Measurements from ENCODE around the gene WDR5B.
"Not testable (repeated sequence)": the region's sequence is repeated elsewhere in the genome, so short reads cannot be mapped to it uniquely, and the experiment has no call there.

WDR5B gene

DNA sequence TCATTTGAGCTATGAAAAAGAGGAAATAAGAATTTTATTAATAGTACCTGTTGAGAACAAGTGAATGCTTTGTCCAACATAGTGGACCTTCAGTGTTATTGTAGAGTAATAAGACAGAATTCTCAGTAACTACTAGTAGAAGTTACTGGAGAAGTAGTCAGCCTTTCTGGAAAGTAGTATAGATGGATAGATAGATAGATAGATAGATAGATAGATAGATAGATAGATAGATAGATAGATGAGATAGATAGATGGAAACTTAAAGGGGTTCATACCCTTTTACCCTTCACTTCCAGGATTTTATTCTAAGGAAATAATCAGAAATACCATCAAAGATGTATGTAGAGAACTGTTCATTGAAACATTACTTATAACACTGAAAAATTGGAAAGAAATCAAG, 26.7 kb downstream of the WDR5B start:
- Histone ChIP-seq H3K36me3 (ENCODE audit: insufficient read depth, insufficient read length, low read length) (peaks cover 3% of the 10 kb centered on the region), H3K27me3 (ENCODE audit: insufficient read depth, insufficient read length) (no peaks in the 10 kb centered on the region), H3K4me1 (ENCODE audit: insufficient read depth, insufficient read length) (no peaks in the 10 kb centered on the region), H3K9ac (ENCODE audit: insufficient read length, low read depth) (no peak overlapping the region), H3K9me3 (ENCODE audit: insufficient read depth, low read length) (no peaks in the 10 kb centered on the region), H3K4me3 (ENCODE audit: insufficient read length, low read depth) (no peak overlapping the region)
- no peak for TF ChIP-seq SUZ12 (IDR thresholded peaks at IDR 0.05; ENCODE audit: extremely low read depth, insufficient read depth, insufficient read length)
- no peak for TF ChIP-seq YY1 (IDR thresholded peaks at IDR 0.05; ENCODE audit: insufficient read depth, insufficient read length)
- TF ChIP-seq ZNF274 (IDR thresholded peaks at IDR 0.05; ENCODE audit: low read depth, low read length): no peak
- DNase-seq (ENCODE audit: low read depth, low spot score): no peak

DNA sequence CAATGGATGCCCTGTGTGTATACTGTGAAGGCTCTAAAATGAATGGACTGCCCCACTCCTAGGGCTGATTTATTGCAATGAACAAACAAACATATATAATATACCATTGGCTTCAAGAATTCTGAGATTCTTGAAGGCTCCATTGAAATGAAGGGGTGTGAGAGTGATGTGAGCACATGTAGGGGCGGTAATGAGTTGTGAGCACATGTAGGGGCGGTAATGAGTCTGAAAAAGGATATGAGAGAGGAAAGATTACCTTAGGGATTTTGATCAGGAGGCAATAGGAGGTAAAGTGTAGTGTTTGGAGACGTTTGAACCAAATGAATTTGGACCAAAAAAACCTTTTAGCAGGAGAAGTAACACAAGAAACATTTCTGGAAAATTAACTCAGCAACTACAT, 28.2 kb downstream of the WDR5B start:
- TF ChIP-seq ZNF274 (IDR thresholded peaks at IDR 0.05; ENCODE audit: low read depth, low read length) (no peak), SUZ12 (IDR thresholded peaks at IDR 0.05; ENCODE audit: extremely low read depth, insufficient read depth, insufficient read length) (no peak)

DNA sequence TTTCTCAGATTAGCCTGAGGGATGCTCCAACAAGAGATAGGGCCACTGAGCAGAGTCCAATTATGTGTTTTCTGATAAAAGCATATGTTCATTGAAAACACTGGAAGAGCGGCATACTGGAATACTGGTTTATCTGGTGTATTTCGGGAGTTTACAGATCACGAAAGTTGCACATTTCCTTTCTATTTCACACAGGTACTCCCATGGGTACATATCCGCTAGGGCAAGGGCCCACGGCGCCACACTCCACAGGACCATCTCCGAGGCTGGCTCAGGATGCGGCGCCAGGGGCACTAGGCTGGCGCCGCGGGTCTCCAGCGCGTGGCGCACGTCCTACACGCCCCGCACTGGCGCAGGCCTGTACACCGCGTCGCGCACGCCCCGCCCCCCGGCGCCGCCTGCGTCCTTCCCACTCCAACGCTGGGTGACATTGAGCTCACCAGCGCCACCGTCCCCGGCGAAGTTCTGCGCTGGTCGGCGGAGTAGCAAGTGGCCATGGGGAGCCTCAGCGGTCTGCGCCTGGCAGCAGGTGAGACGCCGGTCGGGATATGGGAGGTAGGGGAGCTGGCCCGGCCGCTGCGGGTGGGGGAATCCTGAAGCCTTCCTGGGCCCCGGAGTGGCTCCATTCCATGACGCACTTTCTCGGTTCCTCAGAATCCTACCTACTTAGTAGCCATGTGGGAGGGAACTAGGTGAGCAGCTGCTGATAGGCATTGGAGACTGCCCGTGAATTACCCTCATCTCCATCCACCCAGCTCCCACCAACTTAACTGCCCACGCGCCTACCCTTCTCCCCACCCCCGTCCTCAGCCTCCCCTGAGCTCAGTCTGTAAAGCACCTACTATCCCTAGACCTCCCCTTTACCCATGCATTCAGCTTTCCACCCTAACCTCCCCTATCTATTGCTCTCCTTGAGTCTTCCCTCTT, 31.8 kb downstream of the WDR5B start, which contains the start of gene FAM162A:
FAM162A (plus strand) TSS at position 412 of the 927 bp plus-strand sequence; CDS start at position 496, 84 bp downstream.
- H3K4me1 ChIP-seq (ENCODE audit: insufficient read depth, insufficient read length): no peaks in the 10 kb centered on the region
- H3K27me3 ChIP-seq (ENCODE audit: insufficient read depth, insufficient read length): no peaks in the 10 kb centered on the region
- H3K4me3 ChIP-seq (ENCODE audit: insufficient read length, low read depth): peak within 1 kb of the TSS; percentile 91
- no peaks in the 10 kb centered on the region for H3K9me3 ChIP-seq (ENCODE audit: insufficient read depth, low read length)
- peak; percentile 89 for DNase-seq (ENCODE audit: low read depth, low spot score)
- TF ChIP-seq SUZ12 (IDR thresholded peaks at IDR 0.05; ENCODE audit: extremely low read depth, insufficient read depth, insufficient read length) (no peak), ZNF274 (IDR thresholded peaks at IDR 0.05; ENCODE audit: low read depth, low read length) (no peak), YY1 (IDR thresholded peaks at IDR 0.05; ENCODE audit: insufficient read depth, insufficient read length) (no peak)
- H3K36me3 ChIP-seq (ENCODE audit: insufficient read depth, insufficient read length, low read length): peaks cover 22% of the 10 kb centered on the region
- H3K9ac ChIP-seq (ENCODE audit: insufficient read length, low read depth): peak within 1 kb of the TSS; percentile 89

More for the DNA sequence above, 28.2 kb downstream of the WDR5B start:
- H3K4me1 ChIP-seq (ENCODE audit: insufficient read depth, insufficient read length): no peaks in the 10 kb centered on the region
- no peaks in the 10 kb centered on the region for H3K27me3 ChIP-seq (ENCODE audit: insufficient read depth, insufficient read length)
- H3K9ac ChIP-seq (ENCODE audit: insufficient read length, low read depth): no peak overlapping the region
- no peak overlapping the region for H3K4me3 ChIP-seq (ENCODE audit: insufficient read length, low read depth)
- no peak for DNase-seq (ENCODE audit: low read depth, low spot score)
- H3K36me3 ChIP-seq (ENCODE audit: insufficient read depth, insufficient read length, low read length): peaks cover 3% of the 10 kb centered on the region
- H3K9me3 ChIP-seq (ENCODE audit: insufficient read depth, low read length): no peaks in the 10 kb centered on the region

DNA sequence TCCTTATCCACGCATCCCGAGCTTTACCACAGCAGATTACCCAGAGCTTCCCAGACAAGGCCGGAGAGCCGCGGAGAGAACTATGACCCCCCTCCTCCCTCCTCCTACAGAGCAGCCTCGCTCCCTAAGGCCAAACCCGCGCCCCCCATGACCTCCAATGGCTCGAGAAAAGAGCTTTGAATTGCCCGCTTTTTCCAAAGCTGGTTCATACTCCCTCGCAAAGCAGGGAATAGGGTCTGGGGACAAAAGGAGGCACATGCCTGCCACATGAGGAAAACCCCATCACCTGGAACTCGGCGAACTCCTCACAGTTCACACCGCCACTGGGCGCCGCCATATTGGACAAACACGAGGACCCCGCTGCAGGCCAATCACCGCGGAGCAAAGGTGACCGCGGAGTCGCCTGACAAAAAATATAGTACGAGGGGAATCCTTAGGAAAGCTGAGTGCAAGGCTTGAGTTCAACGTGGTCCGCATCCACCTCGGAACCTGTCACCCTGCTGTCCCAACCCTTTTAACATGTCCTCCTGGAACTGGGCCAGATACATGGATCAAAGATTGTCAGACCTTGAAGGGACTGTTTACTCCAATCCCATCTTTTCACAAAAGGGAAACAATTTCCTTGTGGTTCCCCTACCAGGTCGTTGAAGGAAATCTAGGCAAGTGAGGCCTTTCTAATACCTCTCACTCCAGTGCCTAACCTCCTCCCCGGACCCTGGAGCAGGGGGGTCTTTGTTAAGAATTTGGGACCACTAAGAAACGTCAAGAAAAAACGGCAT, 32.8 kb downstream of the WDR5B start, which contains the start of gene MIX23:
MIX23 (minus strand) TSS at position 344 of the 779 bp plus-strand sequence; CDS start at position 337, 7 bp downstream.
- H3K4me1 ChIP-seq (ENCODE audit: insufficient read depth, insufficient read length): no peaks in the 10 kb centered on the region
- H3K27me3 ChIP-seq (ENCODE audit: insufficient read depth, insufficient read length): no peaks in the 10 kb centered on the region
- H3K9me3 ChIP-seq (ENCODE audit: insufficient read depth, low read length): no peaks in the 10 kb centered on the region
- peak within 1 kb of the TSS; percentile 91 for H3K4me3 ChIP-seq (ENCODE audit: insufficient read length, low read depth)
- TF ChIP-seq SUZ12 (IDR thresholded peaks at IDR 0.05; ENCODE audit: extremely low read depth, insufficient read depth, insufficient read length) (no peak), ZNF274 (IDR thresholded peaks at IDR 0.05; ENCODE audit: low read depth, low read length) (no peak), YY1 (IDR thresholded peaks at IDR 0.05; ENCODE audit: insufficient read depth, insufficient read length) (peak; percentile 96)
- DNase-seq (ENCODE audit: low read depth, low spot score): peak; percentile 73
- peak within 1 kb of the TSS; percentile 89 for H3K9ac ChIP-seq (ENCODE audit: insufficient read length, low read depth)
- peaks cover 25% of the 10 kb centered on the region for H3K36me3 ChIP-seq (ENCODE audit: insufficient read depth, insufficient read length, low read length)

DNA sequence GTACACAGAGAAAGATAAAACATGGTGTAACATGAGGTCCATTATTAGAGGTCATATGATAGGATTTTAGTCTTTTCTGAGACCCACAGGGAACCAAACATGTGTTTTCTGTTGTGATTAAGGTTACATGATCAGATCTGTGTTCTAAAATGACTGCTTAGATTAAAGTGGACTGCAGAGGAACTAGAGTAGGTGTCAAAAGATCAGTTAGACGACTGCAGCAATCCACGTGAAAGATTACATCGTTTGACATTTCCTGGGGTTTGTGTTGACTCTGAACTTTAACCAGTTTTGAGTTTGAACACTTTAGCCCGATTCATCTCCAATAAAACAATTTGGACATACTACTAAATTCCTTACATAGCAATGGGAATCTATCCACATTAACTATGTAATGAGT, 37.9 kb downstream of the WDR5B start:
- Histone ChIP-seq H3K4me1 (ENCODE audit: insufficient read depth, insufficient read length) (no peaks in the 10 kb centered on the region), H3K27me3 (ENCODE audit: insufficient read depth, insufficient read length) (no peaks in the 10 kb centered on the region), H3K36me3 (ENCODE audit: insufficient read depth, insufficient read length, low read length) (peaks cover 44% of the 10 kb centered on the region), H3K4me3 (ENCODE audit: insufficient read length, low read depth) (no peak overlapping the region), H3K9ac (ENCODE audit: insufficient read length, low read depth) (no peak overlapping the region), H3K9me3 (ENCODE audit: insufficient read depth, low read length) (no peaks in the 10 kb centered on the region)
- no peak for DNase-seq (ENCODE audit: low read depth, low spot score)
- TF ChIP-seq YY1 (IDR thresholded peaks at IDR 0.05; ENCODE audit: insufficient read depth, insufficient read length): no peak
- no peak for TF ChIP-seq ZNF274 (IDR thresholded peaks at IDR 0.05; ENCODE audit: low read depth, low read length)
- no peak for TF ChIP-seq SUZ12 (IDR thresholded peaks at IDR 0.05; ENCODE audit: extremely low read depth, insufficient read depth, insufficient read length)

DNA sequence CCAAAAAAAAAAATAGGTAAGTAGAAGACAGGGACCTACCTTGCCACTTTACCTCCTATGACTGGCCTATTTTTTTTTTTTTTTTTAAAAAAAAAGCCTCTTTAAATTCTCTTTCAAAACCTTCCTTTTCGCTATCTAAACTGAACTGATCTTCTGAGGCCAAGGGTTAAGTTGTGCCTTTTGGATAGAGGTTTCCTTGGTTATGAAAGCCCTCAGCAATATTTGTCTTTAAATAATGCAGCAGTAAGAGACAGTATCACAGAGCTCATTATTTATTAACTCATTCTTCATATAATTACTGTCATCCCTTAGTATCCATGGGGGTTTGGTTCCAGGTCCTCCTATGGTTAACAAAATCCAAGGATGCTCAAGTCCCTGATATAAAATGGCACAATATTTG, 41.8 kb downstream of the WDR5B start:
- no peak for DNase-seq (ENCODE audit: low read depth, low spot score)
- Histone ChIP-seq H3K9me3 (ENCODE audit: insufficient read depth, low read length) (no peaks in the 10 kb centered on the region), H3K4me1 (ENCODE audit: insufficient read depth, insufficient read length) (no peaks in the 10 kb centered on the region), H3K27me3 (ENCODE audit: insufficient read depth, insufficient read length) (no peaks in the 10 kb centered on the region), H3K4me3 (ENCODE audit: insufficient read length, low read depth) (no peak overlapping the region), H3K36me3 (ENCODE audit: insufficient read depth, insufficient read length, low read length) (peaks cover 62% of the 10 kb centered on the region), H3K9ac (ENCODE audit: insufficient read length, low read depth) (no peak overlapping the region)
- TF ChIP-seq ZNF274 (IDR thresholded peaks at IDR 0.05; ENCODE audit: low read depth, low read length) (no peak), SUZ12 (IDR thresholded peaks at IDR 0.05; ENCODE audit: extremely low read depth, insufficient read depth, insufficient read length) (no peak)

DNA sequence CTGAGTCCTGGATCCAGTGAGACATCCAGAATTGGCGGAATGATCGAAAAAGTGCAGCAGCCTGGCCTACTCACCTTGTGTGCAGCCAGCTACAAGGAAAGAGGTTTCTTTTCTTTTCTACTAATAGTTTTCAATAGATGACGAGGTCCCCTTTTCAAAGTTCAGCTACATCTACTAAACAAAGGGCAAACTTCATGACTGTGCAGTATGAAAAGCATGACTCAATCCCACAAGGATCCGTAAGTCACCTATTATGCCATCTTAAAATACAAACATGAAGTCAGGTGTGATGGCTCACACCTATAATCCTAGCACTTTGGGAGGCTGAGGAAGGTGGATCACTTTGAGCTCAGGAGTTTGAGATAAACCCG, 49.5 kb downstream of the WDR5B start:
- TF ChIP-seq SUZ12 (IDR thresholded peaks at IDR 0.05; ENCODE audit: extremely low read depth, insufficient read depth, insufficient read length) (no peak), ZNF274 (IDR thresholded peaks at IDR 0.05; ENCODE audit: low read depth, low read length) (no peak), YY1 (IDR thresholded peaks at IDR 0.05; ENCODE audit: insufficient read depth, insufficient read length) (no peak)
- H3K9ac ChIP-seq (ENCODE audit: insufficient read length, low read depth): no peak overlapping the region
- no peaks in the 10 kb centered on the region for H3K4me1 ChIP-seq (ENCODE audit: insufficient read depth, insufficient read length)
- H3K27me3 ChIP-seq (ENCODE audit: insufficient read depth, insufficient read length): no peaks in the 10 kb centered on the region
- no peaks in the 10 kb centered on the region for H3K9me3 ChIP-seq (ENCODE audit: insufficient read depth, low read length)
- H3K36me3 ChIP-seq (ENCODE audit: insufficient read depth, insufficient read length, low read length): peaks cover 87% of the 10 kb centered on the region
- no peak overlapping the region for H3K4me3 ChIP-seq (ENCODE audit: insufficient read length, low read depth)
- no peak for DNase-seq (ENCODE audit: low read depth, low spot score)

DNA sequence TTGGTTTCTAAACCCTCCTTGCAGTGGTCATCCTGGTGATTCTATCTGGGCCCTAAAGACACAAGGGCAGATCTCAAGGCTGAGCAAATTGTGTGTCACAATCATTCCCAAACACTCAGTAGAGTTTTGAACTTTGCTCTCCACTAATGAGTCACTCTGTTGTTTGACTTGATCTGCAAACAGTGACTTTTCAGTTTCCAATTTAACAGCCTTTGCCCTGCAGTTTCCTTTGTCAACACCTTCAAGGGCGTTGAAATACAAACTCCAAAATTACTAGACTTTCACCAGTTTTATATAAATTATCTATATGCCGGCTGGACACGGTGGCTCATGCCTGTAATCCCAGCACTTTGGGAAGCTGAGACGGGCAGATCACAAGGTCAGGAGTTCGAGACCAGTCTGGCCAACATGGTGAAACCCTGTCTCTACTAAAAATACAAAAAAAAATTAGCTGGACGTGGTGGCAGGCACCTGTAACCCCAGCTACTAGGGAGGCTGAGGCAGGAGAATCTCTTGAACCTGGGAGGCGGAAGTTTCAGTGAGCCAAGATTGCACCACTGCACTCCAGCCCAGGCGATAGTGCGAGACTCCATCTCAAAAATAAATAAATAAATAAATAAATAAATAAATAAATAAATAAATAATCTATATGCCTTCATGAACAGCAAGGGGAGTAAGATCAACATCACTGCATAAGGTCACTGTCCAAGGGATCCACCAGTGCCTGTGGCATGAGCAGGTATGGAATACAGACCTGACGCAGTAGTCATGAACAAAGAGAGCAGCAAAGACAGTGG, 50.1 kb downstream of the WDR5B start:
- H3K4me3 ChIP-seq (ENCODE audit: insufficient read length, low read depth); H3K4me1 ChIP-seq (ENCODE audit: insufficient read depth, insufficient read length); H3K9me3 ChIP-seq (ENCODE audit: insufficient read depth, low read length); H3K27me3 ChIP-seq (ENCODE audit: insufficient read depth, insufficient read length); H3K9ac ChIP-seq (ENCODE audit: insufficient read length, low read depth); DNase-seq (ENCODE audit: low read depth, low spot score): not testable (repeated sequence)
- peaks cover 87% of the 10 kb centered on the region for H3K36me3 ChIP-seq (ENCODE audit: insufficient read depth, insufficient read length, low read length)
